ENCODE results near the gene SLC24A1. TPM values are rescaled to one million over a fixed set of nuclear protein-coding genes. Genes with fewer than 3 reads are reported as not detected.
A peak's percentile ranks its signal among the peaks of the same experiment; 100 is the strongest.

Gene SLC24A1
- total RNA-seq, 2 experiments from 2014 or later, result 2.2 to 2.3 TPM

- Histone ChIP-seq H3K27me3 (ENCODE audit: control insufficient read depth in 1 of 2, insufficient read depth in 2 of 2, low read length in 2 of 2) (no peaks in the 10 kb centered on the region), H3K27ac (ENCODE audit: low read depth in 1 of 2, low read length in 2 of 2) (no peak overlapping the region), H3K36me3 (ENCODE audit: insufficient read depth, low read length) (no peaks in the 10 kb centered on the region), H3K4me3 (ENCODE audit: low read length) (no peak overlapping the region), H3K9me3 (ENCODE audit: control insufficient read depth in 1 of 2, insufficient read depth in 1 of 2, low read length in 2 of 2) (no peaks in the 10 kb centered on the region), H3K4me1 (ENCODE audit: insufficient read depth, low read length) (peaks cover 9% of the 10 kb centered on the region)
- no peaks in the 10 kb centered on the region for H3K9me3 Mint-ChIP-seq
- no peaks in the 10 kb centered on the region for H3K36me3 Mint-ChIP-seq (ENCODE audit: low read depth)
- POLR2A ChIA-PET, result no interaction called here
- H3K4me3 Mint-ChIP-seq, result no peak overlapping the region
- H3K27me3 Mint-ChIP-seq, result no peaks in the 10 kb centered on the region
- CTCF ChIA-PET, result interaction anchor here (0.5 kb wide), 1 partner anchor 653 kb away, joined by 3 read pairs; no protein-coding TSS in a partner anchor
- no peak overlapping the region for H3K27ac Mint-ChIP-seq
- no peak for DNase-seq
- H3K4me1 Mint-ChIP-seq (ENCODE audit: low read depth), result peaks cover 12% of the 10 kb centered on the region
- TF ChIP-seq CTCF (IDR thresholded peaks at IDR 0.05), result no peak
- intact Hi-C loops (cut with DNase I, micrococcal nuclease), result no loop called here
- ATAC-seq (ENCODE audit: poor library complexity), result no peak
These were observed 12.6 kb downstream of the SLC24A1 start for GRCh38 chr15:65634356-65634755.

GRCh38 chr15:65638109-65638508, 16.4 kb downstream of the SLC24A1 start:
- no peaks in the 10 kb centered on the region for H3K27me3 ChIP-seq (ENCODE audit: control insufficient read depth in 1 of 2, insufficient read depth in 2 of 2, low read length in 2 of 2)
- H3K4me1 Mint-ChIP-seq (ENCODE audit: low read depth), result peaks cover 7% of the 10 kb centered on the region
- no peaks in the 10 kb centered on the region for H3K36me3 ChIP-seq (ENCODE audit: insufficient read depth, low read length)
- CTCF ChIA-PET, result interaction anchor here (0.9 to 1.0 kb wide), 2 partner anchors 153 to 231 kb away, joined by 3 to 6 read pairs; partner anchors contain the start of gene RAB11A
- no peaks in the 10 kb centered on the region for H3K36me3 Mint-ChIP-seq (ENCODE audit: low read depth)
- DNase-seq, result no peak
- no peak overlapping the region for H3K27ac ChIP-seq (ENCODE audit: low read depth in 1 of 2, low read length in 2 of 2)
- TF ChIP-seq CTCF (IDR thresholded peaks at IDR 0.05), result no peak
- no peak overlapping the region for H3K27ac Mint-ChIP-seq
- peaks cover 6% of the 10 kb centered on the region for H3K4me1 ChIP-seq (ENCODE audit: insufficient read depth, low read length)
- H3K27me3 Mint-ChIP-seq, result no peaks in the 10 kb centered on the region
- H3K4me3 ChIP-seq (ENCODE audit: low read length), result no peak overlapping the region
- no peaks in the 10 kb centered on the region for H3K9me3 Mint-ChIP-seq
- no peak for ATAC-seq (ENCODE audit: poor library complexity)
- POLR2A ChIA-PET, result no interaction called here
- no peaks in the 10 kb centered on the region for H3K9me3 ChIP-seq (ENCODE audit: control insufficient read depth in 1 of 2, insufficient read depth in 1 of 2, low read length in 2 of 2)
- intact Hi-C loops (cut with DNase I, micrococcal nuclease), result loop anchor here (1.0 to 5.0 kb wide), 9 partner anchors 199 to 834 kb away; no protein-coding TSS in a partner anchor
- H3K4me3 Mint-ChIP-seq, result no peak overlapping the region

- intact Hi-C loops (cut with DNase I, micrococcal nuclease), result loop anchor here (1.0 to 5.0 kb wide), 9 partner anchors 199 to 834 kb away; no protein-coding TSS in a partner anchor
- peak; percentile 91 for ATAC-seq (ENCODE audit: poor library complexity)
- H3K4me1 ChIP-seq (ENCODE audit: insufficient read depth, low read length), result peaks cover 6% of the 10 kb centered on the region
- H3K27me3 ChIP-seq (ENCODE audit: control insufficient read depth in 1 of 2, insufficient read depth in 2 of 2, low read length in 2 of 2), result no peaks in the 10 kb centered on the region
- H3K27ac ChIP-seq (ENCODE audit: low read depth in 1 of 2, low read length in 2 of 2), result no peak overlapping the region
- H3K4me1 Mint-ChIP-seq (ENCODE audit: low read depth), result peaks cover 7% of the 10 kb centered on the region
- ChIA-PET POLR2A (no interaction called here), CTCF (interaction anchor here (0.7 to 1.2 kb wide), 3 partner anchors 230 to 516 kb away, joined by 3 to 6 read pairs (median 3); partner anchors contain the start of gene RAB11A)
- no peaks in the 10 kb centered on the region for H3K36me3 ChIP-seq (ENCODE audit: insufficient read depth, low read length)
- TF ChIP-seq CTCF (IDR thresholded peaks at IDR 0.05), result peak; percentile 82
- H3K27ac Mint-ChIP-seq, result no peak overlapping the region
- H3K4me3 Mint-ChIP-seq, result no peak overlapping the region
- no peaks in the 10 kb centered on the region for H3K9me3 Mint-ChIP-seq
- H3K36me3 Mint-ChIP-seq (ENCODE audit: low read depth), result no peaks in the 10 kb centered on the region
- DNase-seq, result peak in 11 of 14 experiments; percentile 4 to 84 (median 18)
- no peaks in the 10 kb centered on the region for H3K27me3 Mint-ChIP-seq
- no peak overlapping the region for H3K4me3 ChIP-seq (ENCODE audit: low read length)
- H3K9me3 ChIP-seq (ENCODE audit: control insufficient read depth in 1 of 2, insufficient read depth in 1 of 2, low read length in 2 of 2), result no peaks in the 10 kb centered on the region
These were observed 16.9 kb downstream of the SLC24A1 start for GRCh38 chr15:65638681-65639089.
